OCI-LY1 (cell line): Measurements from ENCODE around the gene DLGAP3.

Source experiments
- H2AFZ ChIP-seq: fragments of 200-600 bp; sonication (generic), shearing (Covaris generic); 2 replicates; pipeline ENCODE4 v1.6.0; 2014; ENCODE audit warnings: antibody characterized with exemption, mild to moderate bottlenecking, low read length
- H3F3A ChIP-seq: fragments of 200-600 bp; sonication (generic), shearing (Covaris generic); 2 replicates; pipeline ENCODE4 v1.6.0; 2014; ENCODE audit warnings: mild to moderate bottlenecking, antibody characterized with exemption, low read length, moderate library complexity; ENCODE audit not compliant: insufficient read depth
- H3K27ac ChIP-seq: fragments of 200-600 bp; sonication (generic); 2 replicates; pipeline ENCODE4 v1.5.1; 2014; ENCODE audit warnings: low read length, mixed run types, mild to moderate bottlenecking, low read depth; ENCODE audit not compliant: poor library complexity, severe bottlenecking
- H3K27me3 ChIP-seq: fragments of 200-600 bp; sonication (generic); 2 replicates; pipeline ENCODE4 v1.6.0; 2014; ENCODE audit warnings: antibody characterized with exemption, mild to moderate bottlenecking, low read length, moderate library complexity; ENCODE audit not compliant: insufficient read depth
- H3K36me3 ChIP-seq: fragments of 200-600 bp; sonication (generic); 2 replicates; pipeline ENCODE4 v1.6.1; 2014; ENCODE audit warnings: mild to moderate bottlenecking, antibody characterized with exemption, low read length, moderate library complexity, mixed read lengths; ENCODE audit not compliant: insufficient read depth
- H3K4me1 ChIP-seq: fragments of 200-600 bp; sonication (generic); 2 replicates; pipeline ENCODE4 v1.5.1; 2014; ENCODE audit warnings: mild to moderate bottlenecking, low read length, moderate library complexity; ENCODE audit not compliant: insufficient read depth, severe bottlenecking
- H3K4me2 ChIP-seq: fragments of 200-600 bp; sonication (generic), shearing (Covaris generic); 2 replicates; pipeline ENCODE4 v1.6.1; 2014; ENCODE audit warnings: low read length
- H3K4me3 ChIP-seq: fragments of 200-600 bp; sonication (generic); 2 replicates; pipeline ENCODE4 v1.5.1; 2014; ENCODE audit warnings: low read length, low read depth, mild to moderate bottlenecking, mixed read lengths; ENCODE audit not compliant: poor library complexity, severe bottlenecking
- H3K79me2 ChIP-seq: fragments of 200-600 bp; shearing (Covaris generic); 2 replicates; pipeline ENCODE4 v1.6.1; 2016; ENCODE audit warnings: mixed run types, low read length, mixed read lengths; ENCODE audit not compliant: insufficient read depth
- H3K9ac ChIP-seq: fragments of 200-600 bp; sonication (generic), shearing (Covaris generic); 2 replicates; pipeline ENCODE4 v1.6.1; 2014; ENCODE audit warnings: mild to moderate bottlenecking, low read length, mixed read lengths
- H3K9me2 ChIP-seq: fragments of 200-600 bp; sonication (generic), shearing (Covaris generic); 2 replicates; pipeline ENCODE4 v1.6.1; 2014; ENCODE audit warnings: low read depth, mild to moderate bottlenecking, low read length, mixed read lengths
- H3K9me3 ChIP-seq: fragments of 200-600 bp; shearing (Covaris generic); 2 replicates; pipeline ENCODE4 v1.6.1; 2014; ENCODE audit warnings: low read length, mixed read lengths
- H4K20me1 ChIP-seq: fragments of 200-600 bp; sonication (generic), shearing (Covaris generic); 2 replicates; pipeline ENCODE4 v1.6.0; 2016; ENCODE audit warnings: mild to moderate bottlenecking, low read length; ENCODE audit not compliant: insufficient read depth
- CTCF ChIP-seq: fragments of 200-600 bp; sonication (generic), shearing (Covaris generic); IDR thresholded peaks from 2 replicates; pipeline ENCODE4 v1.5.1; 2017; ENCODE audit warnings: mild to moderate bottlenecking, antibody characterized with exemption, low read length, moderate library complexity, mixed read lengths
- EZH2 ChIP-seq: fragments of 200-600 bp; sonication (generic), shearing (Covaris generic); IDR thresholded peaks from 2 replicates; pipeline ENCODE4 v1.8.0; 2017; ENCODE audit warnings: borderline replicate concordance, mixed run types, mild to moderate bottlenecking, antibody characterized with exemption, low read length, moderate library complexity, mixed read lengths

DLGAP3 gene

GRCh38 chr1:34852677-34853217 lies 76.7 kb downstream of the DLGAP3 start:
- Histone ChIP-seq H3K27ac (no peak overlapping the region), H4K20me1 (no peaks in the 10 kb centered on the region), H3K4me3 (no peak overlapping the region), H3K9me3 (no peaks in the 10 kb centered on the region), H3K79me2 (no peaks in the 10 kb centered on the region), H2AFZ (no peak overlapping the region), H3K4me1 (peaks cover 3% of the 10 kb centered on the region), H3K9ac (no peak overlapping the region), H3F3A (no peaks in the 10 kb centered on the region), H3K36me3 (peaks cover 41% of the 10 kb centered on the region), H3K27me3 (no peaks in the 10 kb centered on the region), H3K9me2 (no peaks in the 10 kb centered on the region), H3K4me2 (no peak overlapping the region)
- no peak for TF ChIP-seq EZH2
- TF ChIP-seq CTCF: peak; percentile 99

GRCh38 chr1:34851431-34852105 lies 77.9 kb downstream of the DLGAP3 start:
- H3K9me2 ChIP-seq: no peaks in the 10 kb centered on the region
- H3K36me3 ChIP-seq: peaks cover 41% of the 10 kb centered on the region
- H3K79me2 ChIP-seq: no peaks in the 10 kb centered on the region
- H3K27ac ChIP-seq: no peak overlapping the region
- TF ChIP-seq CTCF: no peak
- TF ChIP-seq EZH2: no peak
- H3K27me3 ChIP-seq: no peaks in the 10 kb centered on the region
- no peak overlapping the region for H2AFZ ChIP-seq
- no peaks in the 10 kb centered on the region for H4K20me1 ChIP-seq
- no peaks in the 10 kb centered on the region for H3K4me1 ChIP-seq
- H3K9me3 ChIP-seq: no peaks in the 10 kb centered on the region
- no peak overlapping the region for H3K4me2 ChIP-seq
- no peak overlapping the region for H3K9ac ChIP-seq
- H3F3A ChIP-seq: no peaks in the 10 kb centered on the region
- no peak overlapping the region for H3K4me3 ChIP-seq

GRCh38 chr1:34850382-34850781 lies 79.1 kb downstream of the DLGAP3 start:
- no peak overlapping the region for H3K4me2 ChIP-seq
- no peaks in the 10 kb centered on the region for H3K9me3 ChIP-seq
- H2AFZ ChIP-seq: no peak overlapping the region
- no peaks in the 10 kb centered on the region for H3K9me2 ChIP-seq
- TF ChIP-seq EZH2 (no peak), CTCF (no peak)
- no peaks in the 10 kb centered on the region for H3F3A ChIP-seq
- H3K79me2 ChIP-seq: no peaks in the 10 kb centered on the region
- H3K36me3 ChIP-seq: peaks cover 37% of the 10 kb centered on the region
- H4K20me1 ChIP-seq: no peaks in the 10 kb centered on the region
- no peaks in the 10 kb centered on the region for H3K4me1 ChIP-seq
- no peak overlapping the region for H3K4me3 ChIP-seq
- no peak overlapping the region for H3K9ac ChIP-seq
- no peaks in the 10 kb centered on the region for H3K27me3 ChIP-seq
- no peak overlapping the region for H3K27ac ChIP-seq
